GM18861 (cell line): ENCODE data around the gene TMEM273.

Experiments used
- ATAC-seq: cut with Tn5 transposase; IDR thresholded peaks from one replicate; pipeline ENCODE4 v1.9.1; 2021; ENCODE audit not compliant: unreplicated experiment

TMEM273 gene

DNA sequence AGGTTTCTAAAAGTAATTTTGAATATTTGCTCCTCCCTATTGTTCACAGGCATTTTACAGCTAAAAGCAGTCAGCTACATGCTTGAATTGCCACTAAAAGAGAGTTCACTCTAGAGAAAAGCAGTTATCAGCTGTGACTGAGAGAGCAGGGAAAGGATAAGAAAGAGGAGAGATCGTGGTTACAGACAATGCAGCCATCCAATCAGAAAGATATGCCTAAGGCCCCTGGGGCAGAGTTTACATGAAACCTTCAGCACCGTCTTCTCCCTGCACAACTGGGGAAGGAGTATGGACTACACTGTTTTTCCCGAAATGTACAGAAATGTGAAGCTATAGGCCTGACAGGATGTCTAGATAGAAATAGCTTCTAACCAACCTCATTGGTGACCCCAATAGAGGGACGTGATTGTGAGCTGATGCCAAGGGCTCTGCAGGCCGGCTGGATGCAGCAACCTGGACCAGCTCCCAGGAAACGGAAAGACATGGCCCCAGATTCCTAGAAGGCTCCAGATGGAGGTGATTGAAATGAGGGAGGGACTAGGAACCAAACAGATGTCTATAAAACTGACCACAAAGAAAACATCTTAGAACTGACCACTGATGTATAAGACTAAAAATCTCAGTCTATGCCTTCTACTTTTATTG lies 69.6 kb downstream of the TMEM273 start:
- no peak for ATAC-seq

GRCh38 chr10:49117376-49118070 lies 70.7 kb downstream of the TMEM273 start:
- ATAC-seq = no peak

- no peak for ATAC-seq
Measured at GRCh38 chr10:49116509-49117375, 71.4 kb downstream of the TMEM273 start.

- no peak for ATAC-seq
Measured at GRCh38 chr10:49115796-49116508, 72.2 kb downstream of the TMEM273 start.

GRCh38 chr10:49115015-49115795 lies 73.0 kb downstream of the TMEM273 start, which contains the start of gene VSTM4:
TSS of gene VSTM4 (minus strand) at chr10:49115522. CDS start at chr10:49115485, 37 bp downstream.
- no peak for ATAC-seq

- no peak for ATAC-seq
Measured at GRCh38 chr10:49114718-49115014, 73.5 kb downstream of the TMEM273 start.

GRCh38 chr10:49113741-49114141 lies 74.5 kb downstream of the TMEM273 start:
- ATAC-seq = no peak

GRCh38 chr10:49112851-49113250 lies 75.3 kb downstream of the TMEM273 start:
- no peak for ATAC-seq

DNA sequence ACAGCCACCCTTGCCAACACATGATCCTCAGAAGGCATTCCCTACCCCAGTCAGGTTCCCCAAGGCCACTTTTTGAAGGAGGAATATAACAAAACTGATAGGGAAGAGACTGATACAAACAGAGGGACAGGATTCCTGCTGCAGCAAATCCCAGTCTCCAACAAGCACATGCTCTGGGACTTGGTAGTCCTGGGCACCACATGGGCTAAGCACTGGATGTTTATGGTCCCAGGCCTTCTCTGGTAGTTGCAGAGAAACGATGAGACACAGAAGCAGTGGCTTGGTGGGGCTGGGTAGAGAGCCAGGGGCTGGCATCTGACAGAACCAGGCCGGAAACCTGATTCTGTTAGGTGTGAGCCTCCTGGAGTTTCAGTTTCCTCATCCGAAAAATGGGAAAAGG lies 76.1 kb downstream of the TMEM273 start:
- ATAC-seq = no peak

DNA sequence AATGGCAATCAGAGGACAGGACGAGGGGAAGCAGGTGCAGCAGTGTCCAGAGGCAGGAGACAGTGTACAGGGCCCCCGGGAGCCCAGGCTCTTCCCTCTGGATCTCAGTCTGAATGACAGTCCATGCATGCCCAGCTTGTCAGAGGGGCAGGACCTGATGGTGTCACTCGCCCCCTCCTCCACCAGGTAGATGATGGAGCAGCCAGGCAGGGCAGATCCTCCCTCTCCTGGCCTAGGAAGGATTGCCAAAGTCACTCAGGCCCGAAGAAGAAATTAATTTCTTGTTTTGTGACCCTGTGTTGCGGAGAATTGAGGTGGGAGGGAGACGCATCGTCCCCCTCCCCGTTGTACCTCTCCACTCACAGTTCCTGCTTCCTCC lies 76.9 kb downstream of the TMEM273 start:
- no peak for ATAC-seq

- no peak for ATAC-seq
Measured at GRCh38 chr10:49110684-49111319, 77.4 kb downstream of the TMEM273 start.

GRCh38 chr10:49109669-49110340 lies 78.4 kb downstream of the TMEM273 start:
- no peak for ATAC-seq

DNA sequence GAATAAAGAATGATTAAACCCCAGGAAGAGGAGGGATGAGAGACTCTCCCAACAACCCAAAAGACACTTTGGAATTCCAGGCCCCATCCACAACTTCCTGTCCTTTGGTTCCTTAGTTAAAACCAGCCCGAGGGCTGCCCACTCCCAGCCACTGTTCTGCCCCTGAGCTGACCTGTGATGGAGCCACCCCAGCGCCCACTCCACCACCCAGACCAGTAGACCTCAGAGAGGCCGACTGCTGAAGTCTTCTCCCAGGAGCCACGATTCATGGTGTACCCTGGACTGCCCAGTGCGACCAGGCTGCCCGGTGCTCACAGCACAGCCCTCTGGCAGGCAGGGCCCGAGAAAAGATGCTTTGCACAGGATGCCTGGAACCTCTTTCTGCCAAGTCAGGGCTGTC lies 79.5 kb downstream of the TMEM273 start:
- no peak for ATAC-seq

DNA sequence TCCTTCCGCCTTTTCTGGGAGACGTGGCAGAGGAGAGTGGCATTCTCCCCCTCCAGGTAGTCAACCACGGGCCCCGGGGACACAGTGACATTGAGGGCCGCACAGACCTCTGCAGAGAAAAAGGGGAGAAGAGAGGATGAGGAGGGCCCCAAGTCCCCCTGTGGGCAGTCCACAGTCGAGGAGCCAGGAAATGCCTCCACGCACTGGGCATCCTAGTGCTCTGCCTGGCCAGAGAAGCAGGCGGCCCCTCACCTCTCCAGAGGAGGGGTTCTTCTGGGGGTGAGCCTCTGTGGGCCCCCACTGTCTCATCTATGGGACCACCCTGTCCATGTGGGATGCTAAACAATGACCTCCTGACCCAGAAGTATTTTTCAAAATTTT lies 80.3 kb downstream of the TMEM273 start:
- no peak for ATAC-seq

DNA sequence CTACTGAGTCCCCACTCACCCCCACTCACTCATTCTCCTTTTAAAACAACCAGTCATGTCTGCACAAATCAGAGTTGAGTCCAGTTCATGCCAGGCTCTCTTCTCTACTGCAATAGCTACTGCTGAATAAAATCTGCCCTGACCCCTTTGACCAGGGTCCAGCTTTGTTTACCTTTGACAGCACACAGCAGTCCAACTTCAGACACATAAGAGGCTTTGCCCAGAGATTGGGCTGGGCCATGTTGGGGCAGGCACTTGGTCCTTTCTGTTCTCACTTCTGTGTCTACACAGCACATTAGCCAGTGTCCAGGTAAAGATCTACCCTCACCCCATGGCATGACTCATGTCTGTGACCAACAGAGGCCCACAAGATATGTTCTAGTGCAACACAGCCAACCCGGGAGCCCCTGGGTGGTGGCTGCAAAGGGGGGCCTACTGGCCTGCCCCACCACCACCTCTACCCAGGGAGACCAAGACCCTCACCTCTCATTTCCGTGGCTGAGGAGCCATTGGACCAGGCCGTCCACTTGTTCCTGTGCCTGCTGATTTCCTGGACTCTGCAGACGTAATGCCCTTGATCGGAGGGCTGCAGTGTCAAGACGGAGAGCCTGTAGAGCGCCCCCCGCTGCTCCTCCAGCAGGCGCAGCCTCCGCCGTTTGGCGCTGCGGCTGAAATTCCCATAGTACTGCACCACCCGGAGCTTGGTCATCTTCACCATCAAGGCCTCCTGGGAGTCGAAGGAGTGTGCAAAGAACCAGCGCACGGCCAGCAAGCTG lies 80.9 kb downstream of the TMEM273 start:
- ATAC-seq = no peak

GRCh38 chr10:49106451-49106850 lies 81.7 kb downstream of the TMEM273 start:
- ATAC-seq = no peak

GRCh38 chr10:49105076-49105475 lies 83.1 kb downstream of the TMEM273 start:
- no peak for ATAC-seq
